GM19372 (cell line): ENCODE data around the gene CUEDC2.
A peak's percentile ranks its signal among the peaks of the same experiment; 100 is the strongest.
"Not testable (repeated sequence)": the region's sequence is repeated elsewhere in the genome, so short reads cannot be mapped to it uniquely, and the experiment has no call there.

Experiments used
- ATAC-seq: cut with Tn5 transposase; IDR thresholded peaks from one replicate; pipeline ENCODE4 v1.9.1; 2021; ENCODE audit warnings: mild to moderate bottlenecking, low read depth, moderate library complexity; ENCODE audit not compliant: unreplicated experiment

Gene CUEDC2

GRCh38 chr10:102455893-102456471 lies 23.6 kb upstream of the CUEDC2 start:
- no peak for ATAC-seq

DNA sequence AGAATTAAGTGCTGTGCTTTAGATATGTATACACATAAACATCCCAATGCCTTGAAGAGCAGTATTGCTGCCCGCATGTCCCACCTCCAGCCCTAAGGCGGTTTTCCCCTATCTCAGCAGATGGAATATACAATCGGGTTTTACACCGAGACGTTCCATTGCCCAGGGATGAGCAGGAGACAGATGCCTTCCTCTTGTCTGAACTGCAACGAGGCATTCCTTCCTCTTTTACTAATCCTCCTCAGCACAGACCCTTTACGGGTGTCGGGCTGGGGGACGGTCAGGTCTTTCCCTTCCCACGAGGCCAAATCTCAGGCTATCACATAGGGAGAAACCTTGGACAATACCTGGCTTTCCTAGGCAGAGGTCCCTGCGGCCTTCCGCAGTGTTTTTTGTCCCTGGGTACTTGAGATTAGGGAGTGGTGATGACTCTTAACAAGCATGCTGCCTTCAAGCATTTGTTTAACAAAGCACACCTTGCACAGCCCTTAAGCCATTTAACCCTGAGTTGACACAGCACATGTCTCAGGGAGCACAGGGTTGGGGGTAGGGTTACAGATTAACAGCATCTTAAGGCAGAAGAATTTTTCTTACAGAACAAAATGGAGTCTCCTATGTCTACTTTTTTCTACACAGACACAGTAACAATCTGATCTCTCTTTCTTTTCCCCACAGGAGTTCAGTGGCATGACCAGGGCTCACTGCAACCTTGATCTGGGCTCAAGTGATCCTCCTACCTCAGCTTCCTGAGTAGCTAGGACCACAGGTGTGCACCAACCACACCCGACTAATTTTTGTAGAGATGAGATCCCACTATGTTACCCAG lies 22.5 kb upstream of the CUEDC2 start:
- not testable (repeated sequence) for ATAC-seq

DNA sequence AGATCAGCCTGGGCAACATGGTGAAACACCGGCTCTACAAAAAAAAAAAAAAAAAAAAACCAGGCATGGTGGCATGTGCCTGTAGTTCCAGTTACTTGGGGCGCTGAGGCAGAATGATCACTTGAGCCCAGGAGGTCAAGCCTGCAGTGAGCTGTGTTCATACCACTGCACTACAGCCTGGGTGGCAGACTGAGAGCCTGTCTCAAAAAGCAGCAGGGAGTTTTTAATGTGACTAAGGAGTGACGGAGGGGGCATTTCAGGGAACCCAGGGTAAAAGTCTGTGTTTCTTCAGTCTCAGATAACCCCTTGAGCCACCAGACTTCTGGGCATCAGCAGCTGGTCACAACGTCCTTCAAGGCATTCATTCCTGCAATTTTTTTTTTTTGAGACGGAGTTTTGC lies 21.1 kb upstream of the CUEDC2 start:
- ATAC-seq: no peak

- ATAC-seq: no peak
Observed at GRCh38 chr10:102452672-102453340, 20.4 kb upstream of the CUEDC2 start.

DNA sequence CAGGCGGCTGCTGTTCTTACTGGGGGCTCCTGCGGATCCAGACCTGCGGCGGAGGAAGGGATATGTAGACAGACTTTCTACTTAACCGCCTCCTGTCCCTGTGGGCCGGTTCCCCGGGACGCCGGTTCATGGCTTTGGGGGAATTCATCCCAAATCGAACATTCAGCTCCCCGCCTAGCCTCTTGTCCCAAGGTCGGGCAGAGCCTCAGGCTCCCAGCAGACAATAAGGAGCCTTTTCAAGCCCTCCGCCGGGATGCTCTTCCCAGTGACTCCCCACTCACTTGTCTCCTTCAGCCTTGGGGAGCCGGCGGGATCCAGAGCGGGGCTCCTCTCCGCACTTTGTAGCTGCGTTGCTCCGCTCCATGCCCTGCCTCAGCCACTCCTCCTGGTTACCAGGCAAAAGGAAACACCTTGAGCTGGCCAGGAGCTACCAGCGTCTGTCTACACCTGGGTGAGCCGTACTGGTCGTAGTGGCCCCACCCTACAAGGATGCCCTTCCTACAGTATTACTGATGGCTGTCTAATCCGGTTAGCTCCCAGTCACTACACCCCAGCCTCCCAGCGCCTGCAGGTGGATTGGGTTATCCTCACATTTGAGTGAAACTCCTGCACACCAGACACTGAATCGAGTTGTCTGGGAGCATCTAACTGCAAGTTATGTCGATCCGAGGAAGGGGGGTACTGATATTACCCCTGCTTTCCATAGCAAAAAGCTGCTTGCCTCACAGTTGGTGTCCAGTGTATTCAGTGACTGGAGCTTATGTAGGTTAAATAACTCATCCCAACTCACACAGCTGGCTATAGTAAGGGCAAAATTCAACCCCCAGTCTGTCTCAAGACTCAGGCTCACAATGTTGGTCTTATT lies 19.0 kb upstream of the CUEDC2 start, which contains the start of gene C10orf95:
TSS of gene C10orf95 (minus strand) at position 439 of the 865 bp plus-strand sequence. CDS start 450 bp downstream, outside the sequence.
- ATAC-seq: no peak

DNA sequence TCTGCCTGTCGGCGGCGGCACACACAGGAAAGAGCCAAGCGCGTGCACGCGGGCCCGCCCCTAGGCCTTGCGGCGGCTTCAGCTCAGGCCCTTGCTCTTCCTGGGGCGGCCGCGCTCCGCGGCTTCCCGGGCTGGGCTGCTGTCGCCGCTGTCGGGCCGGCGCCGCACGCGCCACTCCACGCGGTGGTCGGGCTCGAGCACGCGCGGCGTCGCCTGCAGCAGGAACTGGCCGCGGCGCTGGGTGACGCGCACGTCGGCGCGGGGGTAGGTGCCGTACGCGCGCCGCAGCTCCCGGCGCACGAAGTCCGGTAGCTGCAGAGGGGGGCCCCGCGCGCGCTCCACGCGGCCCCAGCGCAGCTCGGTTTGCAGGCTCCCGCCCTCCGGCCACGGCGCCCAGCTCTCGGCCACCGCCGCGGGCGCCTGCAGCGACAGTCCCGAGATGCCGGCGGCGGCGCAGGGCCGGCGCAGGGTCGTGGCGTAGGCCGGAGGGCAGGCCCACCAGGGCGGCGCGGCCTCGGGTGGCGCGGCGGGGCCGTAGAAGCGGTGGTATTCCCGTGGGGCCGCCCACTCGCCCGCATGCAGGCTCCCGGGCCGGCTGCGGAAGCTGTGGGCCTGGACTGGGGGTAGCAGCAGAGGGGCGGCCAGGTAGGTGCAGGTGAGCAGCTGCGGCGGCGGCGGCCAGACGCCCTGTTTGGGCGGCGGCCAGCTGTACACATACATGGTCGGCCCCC lies 18.2 kb upstream of the CUEDC2 start:
- peak; percentile 84 for ATAC-seq

GRCh38 chr10:102450124-102450373 lies 17.7 kb upstream of the CUEDC2 start:
- ATAC-seq: no peak

DNA sequence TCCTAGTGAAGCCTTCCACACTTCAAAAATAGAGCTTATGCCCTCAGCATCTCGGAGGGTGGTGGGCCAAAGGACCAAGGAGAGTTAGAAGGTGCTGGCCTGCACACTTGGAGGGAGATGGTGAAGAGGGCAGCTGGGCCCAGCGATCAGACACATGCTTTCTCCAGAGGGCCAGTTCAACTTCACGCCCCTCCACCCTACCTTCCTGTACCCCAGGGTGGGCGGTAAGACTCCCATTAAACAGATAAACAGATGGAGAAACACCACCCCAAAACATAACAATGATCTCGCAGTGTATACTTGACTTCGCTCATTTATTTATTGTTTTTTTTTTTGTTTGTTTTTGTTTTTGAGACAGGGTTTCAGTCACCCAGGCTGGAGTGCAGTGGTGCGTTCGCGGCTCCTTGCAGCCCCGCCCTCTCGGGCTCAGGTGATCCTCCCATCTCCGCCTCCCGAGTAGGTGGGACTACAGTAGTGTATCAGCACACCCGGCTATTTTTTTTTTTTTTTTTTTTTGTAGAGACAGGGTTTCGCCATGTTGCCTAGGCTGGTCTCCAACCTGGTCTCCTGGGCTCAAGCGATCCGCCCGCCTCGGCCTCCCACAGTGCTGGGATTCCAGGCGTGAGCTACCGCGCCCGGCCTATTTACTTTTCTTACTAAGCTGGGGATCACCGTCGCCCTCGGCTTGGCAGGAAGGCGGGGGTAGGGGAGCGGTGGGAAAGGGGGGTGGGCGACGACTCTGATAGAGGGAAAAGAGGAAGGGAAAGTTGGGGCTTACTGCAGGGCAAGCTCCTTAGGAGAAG lies 17.1 kb upstream of the CUEDC2 start:
- peak; percentile 33 for ATAC-seq

DNA sequence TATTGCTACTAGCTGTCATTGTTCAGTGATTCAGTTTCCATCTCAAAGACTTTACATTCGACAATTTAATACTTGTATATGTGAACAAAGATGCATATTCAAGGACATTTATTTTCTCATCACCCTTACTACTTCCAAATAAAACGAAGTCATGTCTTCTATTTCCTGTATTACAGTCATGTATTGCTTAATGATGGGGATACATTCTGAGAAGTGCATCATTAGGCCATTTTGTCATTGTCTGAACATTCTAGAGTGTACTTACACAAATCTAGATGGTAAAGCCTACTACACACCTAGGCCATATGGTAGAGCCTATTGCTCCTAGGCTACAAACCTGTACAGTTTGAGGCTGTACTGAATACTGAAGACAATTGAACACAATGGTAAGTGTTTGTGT lies 12.5 kb upstream of the CUEDC2 start:
- ATAC-seq: no peak

- no peak for ATAC-seq
Observed at GRCh38 chr10:102438374-102438773, 6.0 kb upstream of the CUEDC2 start.

- ATAC-seq: no peak
Observed at GRCh38 chr10:102437515-102437914, 5.1 kb upstream of the CUEDC2 start.

GRCh38 chr10:102436312-102436711 lies 3.9 kb upstream of the CUEDC2 start:
- no peak for ATAC-seq

DNA sequence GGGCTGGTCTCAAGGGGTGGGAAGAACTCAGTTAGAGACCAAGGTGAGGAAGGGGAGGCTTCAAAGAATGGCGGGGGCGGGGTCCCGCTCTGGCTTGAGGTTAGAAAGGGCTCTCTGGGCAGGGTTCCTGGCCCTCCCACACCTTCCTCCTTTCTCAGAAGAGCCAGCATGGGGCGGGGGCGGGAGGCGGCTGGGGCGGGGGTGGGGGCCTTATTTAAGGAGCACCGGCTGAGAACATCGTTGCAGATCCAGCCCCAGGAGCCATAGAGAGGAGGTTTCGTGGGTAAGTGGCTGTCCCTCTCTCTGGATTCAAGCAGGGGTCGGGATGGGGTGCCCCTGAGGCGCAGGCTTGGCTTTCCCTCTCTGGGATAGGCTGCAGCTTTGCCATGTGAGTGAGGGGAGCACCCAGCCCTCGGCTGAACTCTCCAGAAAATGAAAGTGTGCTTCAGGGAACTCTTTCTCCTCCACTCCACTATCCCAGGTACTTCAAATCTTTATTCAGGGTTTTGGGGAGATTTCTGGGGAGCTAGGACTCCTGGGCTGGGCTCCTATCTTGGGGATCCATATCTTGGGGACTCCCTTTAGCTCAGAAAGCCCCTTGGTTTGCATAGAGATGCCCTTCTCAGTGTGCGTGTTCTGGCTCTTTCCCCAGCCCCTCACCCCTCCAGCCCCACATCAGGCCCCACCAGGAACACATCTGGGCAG lies 3.3 kb upstream of the CUEDC2 start:
- ATAC-seq: no peak

DNA sequence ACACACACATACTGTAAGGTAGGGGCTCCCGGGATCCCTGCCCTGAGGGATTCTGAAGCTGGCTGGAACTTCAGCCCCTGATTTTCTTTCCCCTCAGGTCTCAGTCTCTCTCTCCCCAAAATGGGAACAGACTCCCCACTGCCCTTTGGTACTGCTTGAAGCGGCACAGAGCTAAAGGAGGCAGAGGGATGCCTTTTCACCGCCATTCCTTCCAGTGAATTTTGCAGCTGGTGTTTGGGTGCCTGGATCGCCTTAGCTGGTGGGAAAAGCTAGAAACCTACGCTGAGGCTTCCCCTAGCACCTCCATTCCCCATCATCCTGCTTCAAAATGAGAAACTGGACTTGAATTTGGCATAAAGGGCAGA lies 2.7 kb upstream of the CUEDC2 start:
- ATAC-seq: no peak

DNA sequence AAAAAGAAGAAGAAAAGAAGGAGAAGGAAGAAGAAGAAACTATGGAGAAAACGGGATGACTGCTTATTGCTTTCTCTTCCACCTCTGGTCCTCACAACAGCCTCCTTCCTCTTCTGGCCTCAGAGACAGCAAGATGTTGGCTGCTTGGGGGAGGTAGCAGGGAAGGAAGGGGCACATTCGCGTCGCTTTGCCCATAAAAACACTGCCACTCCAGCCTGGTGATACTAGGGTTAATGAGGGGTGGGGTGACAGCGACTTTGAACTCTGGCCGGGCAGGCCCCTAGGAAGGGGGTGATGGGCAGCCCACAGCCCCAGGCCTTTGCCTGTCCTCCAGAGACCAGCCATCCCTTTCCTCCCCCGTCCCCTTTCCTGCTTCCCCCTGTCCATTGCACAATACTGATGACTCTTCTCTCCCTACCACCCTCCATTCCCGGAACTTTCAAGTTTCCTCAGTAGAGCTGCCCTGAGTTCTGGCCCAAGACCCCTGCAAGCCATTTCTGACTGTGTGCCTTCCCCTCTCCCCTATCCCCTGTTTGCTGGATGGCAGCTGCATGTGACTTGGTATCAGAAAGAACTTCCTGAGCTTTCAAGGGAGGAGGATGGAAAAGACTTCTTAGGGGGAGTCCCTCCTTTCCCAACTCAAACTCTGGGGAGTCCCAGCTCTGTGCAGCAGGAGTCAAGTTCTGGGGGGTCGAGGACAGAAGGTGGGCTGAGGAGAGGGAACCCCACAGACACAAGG lies 2.2 kb upstream of the CUEDC2 start:
- no peak for ATAC-seq

GRCh38 chr10:102433619-102434046 lies 1.3 kb upstream of the CUEDC2 start:
- no peak for ATAC-seq

- ATAC-seq: no peak
Observed at GRCh38 chr10:102431452-102432124, 786 bp downstream of the CUEDC2 start.

GRCh38 chr10:102429468-102429867 lies 2.9 kb downstream of the CUEDC2 start:
- ATAC-seq: no peak
